ENCODE data around the gene ESRP2.

ESRP2 gene

DNA sequence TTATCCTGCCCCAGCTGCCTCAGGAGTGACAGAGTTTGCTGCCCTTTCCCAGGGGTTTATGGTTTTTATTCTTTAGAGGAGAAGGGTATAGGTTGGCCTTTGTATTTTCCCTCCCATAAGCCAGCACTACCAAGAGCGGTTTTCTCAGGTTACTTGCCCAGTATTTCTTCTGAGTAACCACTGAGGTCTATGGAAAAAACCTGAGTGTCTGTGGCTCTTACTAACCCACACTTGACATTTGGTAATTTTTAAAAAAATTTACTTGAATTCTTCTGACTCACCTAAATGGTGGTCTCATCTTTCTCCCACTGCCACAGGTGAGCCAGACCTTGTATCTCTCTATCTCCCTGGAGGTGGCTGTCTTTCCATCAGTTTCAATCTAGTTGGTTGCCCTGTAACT is 34.4 kb upstream of the ESRP2 start:
- no peak for DNase-seq (ENCODE audit: extremely low read depth, low read depth)
- no peak for TF ChIP-seq CTCF (IDR thresholded peaks at IDR 0.05; ENCODE audit: low read depth, low read length)

- TF ChIP-seq CTCF (IDR thresholded peaks at IDR 0.05; ENCODE audit: low read depth, low read length), result no peak
- DNase-seq (ENCODE audit: extremely low read depth, low read depth), result no peak
These were observed 33.9 kb upstream of the ESRP2 start for GRCh38 chr16:68269793-68270192.

DNA sequence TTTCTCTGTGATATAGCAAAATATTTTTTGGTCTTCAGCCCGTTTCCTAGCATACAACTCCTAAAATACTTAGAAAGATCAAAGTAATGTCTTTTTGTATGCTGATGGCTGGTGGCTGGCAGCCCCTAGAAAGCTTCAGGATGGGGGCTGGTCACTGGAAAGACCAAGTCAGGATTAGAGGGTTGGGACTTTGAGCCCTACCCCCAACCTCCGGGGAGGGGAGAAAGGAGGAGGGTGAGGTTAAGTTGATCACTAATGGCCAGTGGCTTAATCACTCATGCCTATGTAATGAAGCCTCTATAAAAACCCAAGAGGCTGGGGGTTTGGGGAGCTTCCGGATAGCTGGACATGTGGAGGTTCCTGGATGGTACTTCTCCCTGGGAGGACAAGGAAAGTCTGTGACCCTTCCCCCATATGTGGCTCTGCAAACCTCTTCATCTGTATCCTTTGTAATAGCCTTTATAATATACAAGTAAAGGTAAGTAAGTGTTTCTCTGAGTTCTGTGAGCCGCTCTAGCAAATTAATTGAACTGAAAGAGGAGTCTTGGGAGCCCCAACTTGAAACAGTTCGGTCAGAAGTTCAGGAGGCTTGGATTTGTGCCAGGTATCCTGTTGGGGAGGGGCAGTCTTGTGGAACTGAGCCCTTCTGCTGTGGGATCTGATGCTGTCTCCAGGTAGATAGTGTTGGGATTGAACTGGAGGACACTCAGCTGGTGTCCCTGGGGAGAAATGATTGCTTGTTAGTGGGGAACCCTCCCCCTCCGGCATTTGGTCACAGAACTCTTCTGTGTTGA is 31.9 kb upstream of the ESRP2 start:
- TF ChIP-seq CTCF (IDR thresholded peaks at IDR 0.05; ENCODE audit: low read depth, low read length), result no peak
- no peak for DNase-seq (ENCODE audit: extremely low read depth, low read depth)

- no peak for TF ChIP-seq CTCF (IDR thresholded peaks at IDR 0.05; ENCODE audit: low read depth, low read length)
- no peak for DNase-seq (ENCODE audit: extremely low read depth, low read depth)
These were observed 29.4 kb upstream of the ESRP2 start for GRCh38 chr16:68265078-68265920.

DNA sequence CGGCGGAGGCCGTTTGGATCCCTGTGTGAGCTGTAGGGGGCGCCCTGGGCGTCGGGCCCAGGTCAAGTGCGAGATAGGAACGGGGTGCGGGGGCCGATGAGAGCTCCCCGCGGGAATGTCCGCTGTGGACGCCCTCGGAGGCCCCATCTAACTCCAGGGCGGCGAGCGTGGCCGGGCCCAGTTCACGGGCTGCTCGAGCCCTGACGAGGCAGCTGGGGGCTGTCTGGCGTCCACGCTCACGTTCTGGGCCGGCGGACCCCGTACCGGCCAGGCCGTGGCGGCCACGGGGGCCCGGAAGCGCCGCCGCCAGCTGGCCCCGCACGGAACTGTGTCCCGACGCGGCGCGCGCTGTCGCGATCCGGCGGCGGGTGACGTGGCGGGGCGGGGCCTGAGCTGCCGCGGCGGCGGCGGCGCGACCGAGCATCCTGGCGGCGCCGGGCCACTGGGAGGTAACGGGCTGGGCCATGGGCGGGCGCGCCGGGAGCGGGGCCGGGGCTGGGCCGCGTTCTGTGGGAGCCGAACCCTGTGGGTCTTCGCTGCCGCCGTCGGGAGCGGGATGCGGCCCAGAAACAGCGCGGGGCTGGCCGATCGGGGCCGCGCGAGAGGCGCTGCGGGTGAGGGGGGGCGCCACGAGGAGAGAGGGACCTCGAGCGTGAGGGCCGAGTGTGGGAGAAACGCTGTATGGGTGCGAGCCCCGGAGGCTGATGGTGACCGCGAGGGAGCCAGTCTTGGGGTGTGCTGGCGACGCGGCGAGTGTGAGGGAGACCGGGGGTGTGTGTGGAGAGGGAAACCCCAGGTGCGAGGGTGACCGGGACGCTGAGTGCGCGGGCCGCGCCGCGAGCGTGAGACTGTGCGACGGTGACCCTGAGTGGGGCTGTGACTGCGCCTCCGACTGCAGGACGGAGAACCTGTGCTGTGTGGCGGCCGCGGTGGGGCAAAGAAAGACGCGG is 28.5 kb upstream of the ESRP2 start, which contains the start of gene SLC7A6:
SLC7A6 (plus strand) TSS at position 399 of the 950 bp plus-strand sequence. CDS start 10,201 bp downstream, outside the sequence.
- TF ChIP-seq CTCF (IDR thresholded peaks at IDR 0.05; ENCODE audit: low read depth, low read length), result peak; percentile 73
- DNase-seq (ENCODE audit: extremely low read depth, low read depth), result no peak

DNA sequence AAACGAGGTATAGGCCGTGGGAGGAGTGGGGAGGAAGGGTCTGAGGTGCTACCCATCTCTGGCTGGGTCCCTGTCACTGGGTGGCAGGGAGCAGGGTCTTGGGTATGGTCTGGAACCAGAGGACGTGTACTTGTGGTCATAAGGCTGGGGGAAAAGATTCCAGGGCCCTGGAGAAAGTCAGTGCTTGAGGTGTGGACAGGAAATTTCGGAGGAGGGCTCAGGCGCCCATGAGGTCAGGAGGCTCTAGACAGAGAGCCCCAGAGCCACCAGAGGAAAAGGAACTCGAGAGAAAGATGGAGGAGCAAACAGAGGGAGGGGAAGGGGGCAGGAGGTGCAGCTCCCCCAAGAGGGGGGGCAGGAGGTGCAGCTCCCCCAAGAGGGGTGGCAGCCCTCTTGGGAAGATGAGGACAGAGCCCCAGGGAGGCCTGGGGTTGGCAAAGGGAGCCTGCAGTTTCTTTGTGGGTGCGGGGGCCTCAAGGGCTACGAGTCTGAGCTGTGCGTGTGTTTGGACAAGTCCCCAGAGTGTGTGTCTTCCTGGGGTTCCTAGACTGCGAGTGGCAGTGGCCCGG is 27.7 kb upstream of the ESRP2 start:
- DNase-seq (ENCODE audit: extremely low read depth, low read depth), result no peak
- no peak for TF ChIP-seq CTCF (IDR thresholded peaks at IDR 0.05; ENCODE audit: low read depth, low read length)
